ENCODE results near the gene NUDT4.
A peak's percentile ranks its signal among the peaks of the same experiment; 100 is the strongest.
"Not testable (repeated sequence)": the region's sequence is repeated elsewhere in the genome, so short reads cannot be mapped to it uniquely, and the experiment has no call there.

NUDT4 gene

GRCh38 chr12:93429852-93430251 lies 52.1 kb downstream of the NUDT4 start:
- no peak for DNase-seq

GRCh38 chr12:93430280-93430679 lies 52.6 kb downstream of the NUDT4 start:
- no peak for DNase-seq

GRCh38 chr12:93432031-93432430 lies 54.3 kb downstream of the NUDT4 start:
- not testable (repeated sequence) for DNase-seq

- peak in 1 of 2 donors; percentile 5 for DNase-seq
These were observed 56.6 kb downstream of the NUDT4 start for GRCh38 chr12:93434256-93434865.

- no peak for DNase-seq
These were observed 60.7 kb downstream of the NUDT4 start for GRCh38 chr12:93438266-93439050.

GRCh38 chr12:93440043-93440835 lies 62.5 kb downstream of the NUDT4 start:
- DNase-seq: no peak

- no peak for DNase-seq
These were observed 63.4 kb downstream of the NUDT4 start for GRCh38 chr12:93441081-93441616.

- DNase-seq: peak; percentile 84 to 88
These were observed 64.1 kb downstream of the NUDT4 start, which contains the start of gene UBE2N for GRCh38 chr12:93441617-93442410. UBE2N (minus strand) TSS chr12:93441947; CDS start chr12:93441884, 63 bp downstream.

GRCh38 chr12:93442411-93443340 lies 65.0 kb downstream of the NUDT4 start:
- DNase-seq: no peak

GRCh38 chr12:93443576-93443975 lies 65.9 kb downstream of the NUDT4 start:
- DNase-seq: no peak

GRCh38 chr12:93447555-93448290 lies 70.0 kb downstream of the NUDT4 start:
- DNase-seq: peak in 1 of 2 donors; percentile 16

- DNase-seq: no peak
These were observed 71.1 kb downstream of the NUDT4 start for GRCh38 chr12:93448796-93449195.

- DNase-seq: no peak
These were observed 71.6 kb downstream of the NUDT4 start for GRCh38 chr12:93449277-93449676.

- DNase-seq: no peak
These were observed 73.9 kb downstream of the NUDT4 start for GRCh38 chr12:93451423-93452158.

GRCh38 chr12:93453633-93454032 lies 75.9 kb downstream of the NUDT4 start:
- no peak for DNase-seq

- no peak for DNase-seq
These were observed 78.4 kb downstream of the NUDT4 start for GRCh38 chr12:93456077-93456476.

All from bone marrow (tissue), 2 donors.